Esophagus muscularis mucosa (tissue), 4 donors: ENCODE measurements around the gene FBXO46. TPM values are rescaled to one million over a fixed set of nuclear protein-coding genes. Genes with fewer than 3 reads are reported as not detected.
A peak's percentile ranks its signal among the peaks of the same experiment; 100 is the strongest.

Source experiments
- DNase-seq: peaks from one replicate; pipeline ENCODE4 v3.0.0-alpha.2; 2017; ENCODE audit errors: extremely low spot score
- H3K27ac ChIP-seq, 4 donors: fragments of 200-600 bp; sonication (generic); replicated peaks in 1 of 4; 1 replicate in 3 of 4; 2 replicates in 1 of 4; pipeline ENCODE4 v1.5.1; 2016 to 2019; ENCODE audit warnings: mild to moderate bottlenecking in 1 of 4
- H3K27me3 ChIP-seq, 4 donors: fragments of 200-600 bp; sonication (generic); one replicate each; pipeline versions ENCODE4 v1.5.1 to v1.6.0; 2016 to 2019
- H3K36me3 ChIP-seq, 4 donors: fragments of 200-600 bp; sonication (generic); one replicate each; pipeline ENCODE4 v1.5.1; 2016 to 2019
- H3K4me1 ChIP-seq, 4 donors: fragments of 200-600 bp; sonication (generic); one replicate each; pipeline ENCODE4 v1.5.1; 2016 to 2019
- H3K4me3 ChIP-seq, 4 donors: fragments of 200-600 bp; sonication (generic); 1 replicate in 2 of 4; 2 replicates in 2 of 4; pipeline ENCODE4 v1.5.1; 2016 to 2019; ENCODE audit warnings: mild to moderate bottlenecking in 4 of 4, moderate library complexity in 1 of 4
- H3K9me3 ChIP-seq, 4 donors: fragments of 200-600 bp; sonication (generic); 1 replicate in 3 of 4; 2 replicates in 1 of 4; pipeline ENCODE4 v1.5.1; 2016 to 2019
- EP300 ChIP-seq: sonication (generic); formaldehyde crosslinking; IDR thresholded peaks from one replicate; pipeline ENCODE4 v1.6.1; 2017; ENCODE audit warnings: antibody characterized with exemption
- POLR2A ChIP-seq: fragments of 450-650 bp; IDR thresholded peaks from one replicate; pipeline ENCODE4 v1.6.1; 2017; ENCODE audit warnings: antibody characterized with exemption, moderate library complexity, mild to moderate bottlenecking, low read depth
- POLR2AphosphoS5 ChIP-seq, 2 donors: sonication (generic); formaldehyde crosslinking; IDR thresholded peaks; one replicate each; pipeline ENCODE4 v1.6.1; 2017; ENCODE audit warnings: antibody characterized with exemption in 2 of 2
- WGBS: methylation state at CpG from one replicate; pipeline ENCODE4 v1.1.5; 2018; 5-methylcytosine and 5-hydroxymethylcytosine counted together
- intact Hi-C: fragments of 100-400 bp; cut with DNase I; formaldehyde crosslinking; loops from one replicate; pipeline ENCODE4 v1.15.1; 2023
- total RNA-seq, 4 donors: library from RNA; depleted of rRNA; stranded (reverse); fragments of >200 nt; gene quantifications; one replicate each; pipeline versions ENCODE4 v1.1.0 to v1.2.1, GENCODE V29; 2016
- TF ChIP-seq, protein P1 (sequence below), 3 experiments: fragments of 200-600 bp in 2 of 3; fragments of 450-650 bp in 1 of 3; sonication (generic) in 2 of 3; IDR thresholded peaks; one replicate each; pipeline ENCODE4 v1.5.1; 2017 to 2019; ENCODE audit warnings: antibody characterized with exemption in 3 of 3, mild to moderate bottlenecking in 2 of 3, moderate library complexity in 1 of 3

The FBXO46 gene
- total RNA-seq, 4 donors from 2014 or later = 8.6 to 27.7 (median 18.2) TPM

DNA sequence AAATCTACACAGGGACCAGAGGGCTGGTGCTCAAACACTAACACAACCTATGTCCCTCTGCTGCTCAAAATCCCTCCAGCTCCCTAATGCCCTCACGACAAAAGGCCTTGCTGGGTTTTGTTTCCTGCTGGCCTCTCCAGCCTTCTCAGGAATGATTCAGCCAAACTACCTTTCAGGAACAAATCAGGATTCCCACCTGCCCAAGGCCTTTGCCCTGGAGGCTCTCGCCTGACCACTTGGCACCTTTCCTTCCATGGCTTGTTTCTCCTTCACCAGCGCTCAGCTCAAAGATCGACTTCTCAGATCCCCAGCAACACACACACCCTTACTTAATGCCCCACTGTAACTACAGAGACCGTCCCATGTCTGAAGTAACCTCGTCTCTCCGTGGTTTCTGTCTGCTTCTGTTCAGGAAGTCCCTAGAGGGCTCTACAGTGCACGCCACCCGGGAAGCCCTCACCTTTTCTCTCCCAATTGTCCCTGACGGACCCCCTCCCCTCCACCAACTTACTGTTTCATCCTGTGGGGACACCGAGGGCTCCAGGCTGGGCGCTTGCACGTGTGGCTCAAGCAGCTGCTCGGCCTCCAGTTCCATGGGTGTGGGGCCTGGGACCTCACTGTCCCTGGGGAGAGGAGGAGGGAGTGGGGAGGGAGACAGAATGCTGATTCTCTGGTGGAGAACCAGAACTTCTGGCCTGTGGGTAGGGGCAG lies 41.6 kb upstream of the FBXO46 start:
- peak overlapping the region; percentile 91 to 98 (median 97) for H3K27ac ChIP-seq
- no peaks in the 10 kb centered on the region for H3K9me3 ChIP-seq
- H3K4me3 ChIP-seq = no peak overlapping the region
- intact Hi-C loops = no loop called here
- no peaks in the 10 kb centered on the region for H3K27me3 ChIP-seq
- TF ChIP-seq, protein P1, sequence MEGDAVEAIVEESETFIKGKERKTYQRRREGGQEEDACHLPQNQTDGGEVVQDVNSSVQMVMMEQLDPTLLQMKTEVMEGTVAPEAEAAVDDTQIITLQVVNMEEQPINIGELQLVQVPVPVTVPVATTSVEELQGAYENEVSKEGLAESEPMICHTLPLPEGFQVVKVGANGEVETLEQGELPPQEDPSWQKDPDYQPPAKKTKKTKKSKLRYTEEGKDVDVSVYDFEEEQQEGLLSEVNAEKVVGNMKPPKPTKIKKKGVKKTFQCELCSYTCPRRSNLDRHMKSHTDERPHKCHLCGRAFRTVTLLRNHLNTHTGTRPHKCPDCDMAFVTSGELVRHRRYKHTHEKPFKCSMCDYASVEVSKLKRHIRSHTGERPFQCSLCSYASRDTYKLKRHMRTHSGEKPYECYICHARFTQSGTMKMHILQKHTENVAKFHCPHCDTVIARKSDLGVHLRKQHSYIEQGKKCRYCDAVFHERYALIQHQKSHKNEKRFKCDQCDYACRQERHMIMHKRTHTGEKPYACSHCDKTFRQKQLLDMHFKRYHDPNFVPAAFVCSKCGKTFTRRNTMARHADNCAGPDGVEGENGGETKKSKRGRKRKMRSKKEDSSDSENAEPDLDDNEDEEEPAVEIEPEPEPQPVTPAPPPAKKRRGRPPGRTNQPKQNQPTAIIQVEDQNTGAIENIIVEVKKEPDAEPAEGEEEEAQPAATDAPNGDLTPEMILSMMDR (IDR thresholded peaks at IDR 0.05) = no peak
- WGBS = 75% methylated on average over 11 of the region's 14 CpGs
- peaks cover 11 to 44% (median 35%) of the 10 kb centered on the region in 4 donors for H3K4me1 ChIP-seq
- peaks cover 19 to 52% (median 33%) of the 10 kb centered on the region in 4 donors for H3K36me3 ChIP-seq
- no peak for DNase-seq

DNA sequence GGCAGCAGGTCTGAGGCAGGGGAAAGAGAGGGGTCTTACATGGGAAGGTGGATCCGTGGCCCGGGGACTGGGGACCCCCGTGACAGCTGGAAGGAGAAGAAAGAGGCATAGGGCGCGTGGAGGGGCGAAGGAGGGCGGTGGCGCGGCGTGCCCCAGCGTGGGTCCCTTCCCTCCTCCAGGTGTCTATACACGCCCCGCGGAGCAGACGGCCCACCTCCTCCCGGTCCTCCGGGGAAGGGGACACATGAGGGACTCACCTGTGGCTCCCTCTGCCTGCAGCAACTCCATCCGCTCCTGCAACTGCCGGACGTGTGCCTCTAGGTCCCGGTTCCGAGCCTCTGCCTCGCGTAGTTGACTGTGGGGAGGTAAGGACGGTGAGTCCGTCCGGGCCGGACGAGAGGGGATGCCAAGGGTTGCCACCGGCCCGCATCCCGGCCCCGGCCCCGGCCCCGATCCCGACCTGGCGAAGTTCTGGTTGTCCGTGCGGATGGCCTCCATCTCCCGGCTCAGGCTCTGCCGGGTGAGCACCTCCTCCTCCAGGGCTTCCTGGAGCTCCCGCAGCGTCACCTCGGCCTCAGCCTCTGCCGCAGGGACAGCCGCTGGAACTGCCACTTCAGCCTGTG lies 40.7 kb upstream of the FBXO46 start:
- Histone ChIP-seq H3K4me1 (peaks cover 19 to 52% (median 42%) of the 10 kb centered on the region in 4 donors), H3K36me3 (peaks cover 11 to 44% (median 25%) of the 10 kb centered on the region in 4 donors), H3K9me3 (no peaks in the 10 kb centered on the region), H3K27me3 (no peaks in the 10 kb centered on the region), H3K4me3 (peak overlapping the region in 3 of 4 donors; percentile 87 to 98 (median 91)), H3K27ac (peak overlapping the region; percentile 91 to 98 (median 97))
- no peak for DNase-seq
- TF ChIP-seq POLR2A (no peak), EP300 (no peak), POLR2AphosphoS5 (IDR thresholded peaks at IDR 0.05) (no peak)
- TF ChIP-seq, protein P1 (IDR thresholded peaks at IDR 0.05) = no peak
- WGBS = 82% methylated on average over 28 of the region's 46 CpGs
- intact Hi-C loops = no loop called here

DNA sequence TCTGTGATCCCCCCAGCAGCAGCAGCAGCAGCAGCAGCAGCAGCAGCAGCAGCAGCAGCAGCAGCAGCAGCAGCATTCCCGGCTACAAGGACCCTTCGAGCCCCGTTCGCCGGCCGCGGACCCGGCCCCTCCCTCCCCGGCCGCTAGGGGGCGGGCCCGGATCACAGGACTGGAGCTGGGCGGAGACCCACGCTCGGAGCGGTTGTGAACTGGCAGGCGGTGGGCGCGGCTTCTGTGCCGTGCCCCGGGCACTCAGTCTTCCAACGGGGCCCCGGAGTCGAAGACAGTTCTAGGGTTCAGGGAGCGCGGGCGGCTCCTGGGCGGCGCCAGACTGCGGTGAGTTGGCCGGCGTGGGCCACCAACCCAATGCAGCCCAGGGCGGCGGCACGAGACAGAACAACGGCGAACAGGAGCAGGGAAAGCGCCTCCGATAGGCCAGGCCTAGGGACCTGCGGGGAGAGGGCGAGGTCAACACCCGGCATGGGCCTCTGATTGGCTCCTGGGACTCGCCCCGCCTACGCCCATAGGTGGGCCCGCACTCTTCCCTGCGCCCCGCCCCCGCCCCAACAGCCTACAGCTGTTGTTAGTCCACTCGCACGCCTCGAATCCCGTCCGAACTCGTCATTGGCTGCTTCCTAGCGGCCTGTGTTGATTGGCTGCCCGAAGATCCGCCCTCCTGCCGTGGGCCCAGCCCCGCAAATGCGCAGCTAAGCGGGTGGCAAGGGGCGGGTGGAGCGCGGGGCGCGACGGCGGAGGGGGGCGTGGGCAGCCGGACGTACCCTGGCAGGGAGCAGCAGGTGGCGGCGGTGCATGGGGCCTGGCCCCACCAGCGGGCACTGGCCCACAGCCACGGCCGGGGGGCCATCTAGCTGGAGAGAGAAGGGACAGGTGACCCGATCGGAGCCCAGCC lies 39.8 kb upstream of the FBXO46 start:
- Histone ChIP-seq H3K27ac (peak overlapping the region; percentile 91 to 98 (median 97)), H3K27me3 (no peaks in the 10 kb centered on the region), H3K36me3 (peaks cover 9 to 41% (median 23%) of the 10 kb centered on the region in 4 donors), H3K9me3 (no peaks in the 10 kb centered on the region), H3K4me1 (peaks cover 29 to 62% (median 52%) of the 10 kb centered on the region in 4 donors), H3K4me3 (peak overlapping the region; percentile 87 to 98 (median 92))
- TF ChIP-seq, protein P1 (IDR thresholded peaks at IDR 0.05) = peak; percentile 93 to 98 (median 97)
- TF ChIP-seq POLR2AphosphoS5 (IDR thresholded peaks at IDR 0.05) = peak; percentile 77 to 89
- no peak for TF ChIP-seq EP300
- peak; percentile 5 for TF ChIP-seq POLR2A
- WGBS = 16% methylated on average over 5 of the region's 79 CpGs
- intact Hi-C loops = no loop called here
- peak; percentile 99 for DNase-seq

DNA sequence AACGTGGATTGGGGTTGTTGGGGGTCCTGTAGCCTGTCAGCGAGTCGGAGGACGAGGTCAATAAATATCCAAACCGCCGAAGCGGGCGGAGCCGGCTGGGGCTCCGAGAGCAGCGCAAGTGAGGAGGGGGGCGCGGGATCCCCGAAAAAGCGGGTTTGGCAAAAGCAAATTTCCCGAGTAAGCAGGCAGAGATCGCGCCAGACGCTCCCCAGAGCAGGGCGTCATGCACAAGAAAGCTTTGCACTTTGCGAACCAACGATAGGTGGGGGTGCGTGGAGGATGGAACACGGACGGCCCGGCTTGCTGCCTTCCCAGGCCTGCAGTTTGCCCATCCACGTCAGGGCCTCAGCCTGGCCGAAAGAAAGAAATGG lies 39.1 kb upstream of the FBXO46 start:
- intact Hi-C loops = loop anchor here (1.0 kb wide), 1 partner anchor 29 kb away; no protein-coding TSS in a partner anchor
- H3K4me3 ChIP-seq = peak overlapping the region; percentile 87 to 98 (median 92)
- peaks cover 35 to 69% (median 58%) of the 10 kb centered on the region in 4 donors for H3K4me1 ChIP-seq
- WGBS = 1% methylated on average over 25 of the region's 28 CpGs
- peaks cover 5 to 37% (median 21%) of the 10 kb centered on the region in 4 donors for H3K36me3 ChIP-seq
- H3K27ac ChIP-seq = peak overlapping the region; percentile 91 to 98 (median 97)
- no peaks in the 10 kb centered on the region for H3K9me3 ChIP-seq
- TF ChIP-seq EP300 (no peak), POLR2AphosphoS5 (IDR thresholded peaks at IDR 0.05) (no peak), POLR2A (no peak)
- TF ChIP-seq, protein P1 (IDR thresholded peaks at IDR 0.05) = no peak
- no peaks in the 10 kb centered on the region for H3K27me3 ChIP-seq
- no peak for DNase-seq
